Cerebellar cortex (tissue), 1 donor: ENCODE measurements around the gene METTL16.
"Not testable (repeated sequence)": the region's sequence is repeated elsewhere in the genome, so short reads cannot be mapped to it uniquely, and the experiment has no call there.

ENCODE experiments used
- DNase-seq: peaks from one replicate; pipeline ENCODE4 v3.0.0-alpha.2; 2015; ENCODE audit warnings: low spot score

METTL16 gene

DNA sequence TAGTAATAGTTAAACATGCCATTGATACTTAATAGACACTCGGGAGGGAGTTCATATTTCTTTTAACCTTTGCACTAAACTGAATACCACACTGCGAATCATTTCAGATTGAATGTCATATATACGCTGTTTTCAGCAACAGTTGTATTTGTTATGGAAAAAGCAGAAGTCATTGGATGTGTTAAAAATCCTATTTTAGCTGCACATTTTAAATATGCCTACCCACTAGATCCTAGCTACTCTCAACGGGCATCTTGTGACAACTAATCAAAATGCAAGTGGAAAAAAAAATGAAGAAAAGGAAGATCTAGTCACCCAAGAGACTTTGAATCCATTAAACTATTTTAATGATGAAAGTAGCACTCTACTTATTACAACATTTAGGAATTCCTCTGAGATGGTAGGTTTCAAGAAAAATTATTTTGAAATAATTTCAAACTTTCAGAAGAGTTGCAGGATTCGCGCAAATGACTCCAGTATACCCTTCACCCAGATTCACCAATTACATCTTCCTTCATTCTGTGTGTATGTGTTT, 59.4 kb downstream of the METTL16 start:
- DNase-seq, result no peak

GRCh38 chr17:2450016-2450650, 61.6 kb downstream of the METTL16 start:
- DNase-seq, result peak; percentile 71

DNA sequence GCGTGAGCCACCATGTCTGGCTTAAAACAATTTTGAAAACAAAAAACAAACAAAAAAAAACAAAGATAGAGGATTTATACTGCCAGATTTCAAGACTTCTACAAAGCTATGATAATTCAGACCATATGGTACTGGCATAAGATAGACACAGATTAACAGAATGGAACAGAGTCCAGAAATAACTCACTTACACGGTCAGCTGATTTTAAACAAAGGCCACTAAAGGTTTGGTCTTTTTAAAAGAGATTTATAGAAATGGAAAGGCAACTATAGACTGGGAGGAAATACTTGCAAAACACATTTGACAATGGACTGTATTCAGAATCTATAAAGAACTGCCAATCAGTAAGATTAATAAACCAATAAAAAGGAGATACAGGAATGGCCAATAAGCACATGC, 62.2 kb downstream of the METTL16 start:
- peak; percentile 85 for DNase-seq

GRCh38 chr17:2447479-2447878, 64.2 kb downstream of the METTL16 start:
- DNase-seq, result not testable (repeated sequence)

- DNase-seq, result no peak
These were observed 66.0 kb downstream of the METTL16 start for GRCh38 chr17:2445638-2446037.

DNA sequence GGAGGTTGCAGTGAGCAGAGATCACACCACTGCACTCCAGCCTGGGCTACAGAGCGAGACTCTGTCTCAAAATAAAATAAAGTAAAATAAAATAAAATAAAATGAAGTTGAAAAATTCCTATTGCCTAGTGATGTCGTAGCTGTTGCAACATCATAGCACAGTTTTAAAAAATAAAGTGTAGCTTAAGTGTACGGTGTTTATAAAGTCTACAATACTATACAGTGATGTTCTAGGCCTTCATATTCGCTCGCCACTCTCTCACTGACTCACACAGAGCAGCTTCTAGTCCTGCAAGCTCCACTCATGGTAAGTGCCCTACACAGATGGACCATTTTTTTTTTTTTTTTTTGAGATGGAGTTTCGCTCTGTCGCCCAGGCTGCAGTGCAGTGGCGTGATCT, 67.3 kb downstream of the METTL16 start:
- no peak for DNase-seq

DNA sequence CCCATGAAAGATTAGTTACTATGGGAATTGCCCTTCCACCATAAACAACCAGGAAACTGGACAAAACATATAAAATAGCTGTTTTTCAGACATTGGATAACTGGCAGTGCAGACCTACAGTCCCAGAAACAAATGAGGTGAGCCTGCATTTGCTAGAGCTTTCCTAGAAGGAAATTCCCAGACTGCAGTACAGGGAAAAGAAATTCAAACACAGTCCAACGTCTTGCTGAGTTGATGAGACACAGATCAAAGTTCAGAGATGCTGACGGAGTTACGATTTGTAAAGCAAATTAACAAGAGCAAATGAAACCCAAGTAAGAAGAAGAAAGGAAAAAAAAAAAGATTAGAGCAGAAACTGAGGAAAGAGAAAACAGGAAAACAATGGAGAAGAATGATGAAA, 69.5 kb downstream of the METTL16 start:
- DNase-seq, result no peak

GRCh38 chr17:2440930-2441329, 70.8 kb downstream of the METTL16 start:
- no peak for DNase-seq

DNA sequence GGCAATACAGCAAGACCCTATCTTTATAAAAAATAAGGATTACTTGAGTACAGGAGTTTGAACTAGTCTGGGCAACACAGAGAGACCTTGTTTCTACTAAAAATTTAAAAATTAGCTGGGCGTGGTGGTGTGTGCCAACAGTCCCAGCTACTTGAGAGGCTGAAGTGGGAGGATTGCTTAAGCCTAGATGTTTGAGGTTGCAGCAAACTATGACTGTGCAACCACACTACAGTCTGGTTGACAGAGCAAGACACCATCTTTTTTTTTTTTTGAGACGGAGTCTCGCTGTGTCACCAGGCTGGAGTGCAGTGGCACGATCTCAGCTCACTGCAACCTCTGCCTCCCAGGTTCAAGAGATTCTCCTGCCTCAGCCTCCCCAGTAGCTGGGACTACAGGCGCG, 71.7 kb downstream of the METTL16 start:
- not testable (repeated sequence) for DNase-seq

DNA sequence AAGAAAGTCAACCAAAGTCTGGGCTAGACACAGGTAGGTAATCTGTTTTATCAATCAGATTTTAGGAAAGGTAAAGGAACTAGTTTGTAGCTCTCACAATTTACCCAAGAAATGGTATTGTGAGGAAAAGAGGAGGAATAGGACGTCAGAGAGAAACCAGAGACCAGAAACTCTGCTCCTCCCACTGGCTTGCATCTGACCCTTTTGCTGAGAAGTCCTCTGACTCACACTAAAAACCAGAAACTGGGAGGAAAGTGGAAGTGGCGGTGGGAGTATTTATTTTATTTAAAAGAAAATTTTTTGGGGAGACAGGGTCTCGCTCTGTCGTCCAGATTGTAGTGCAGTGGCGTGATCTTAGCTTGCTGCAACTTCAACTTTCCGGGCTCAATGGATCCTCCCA, 72.9 kb downstream of the METTL16 start:
- no peak for DNase-seq

GRCh38 chr17:2436316-2436905, 75.3 kb downstream of the METTL16 start:
- no peak for DNase-seq

GRCh38 chr17:2435862-2436261, 75.8 kb downstream of the METTL16 start:
- no peak for DNase-seq

- DNase-seq, result peak; percentile 67
These were observed 76.4 kb downstream of the METTL16 start for GRCh38 chr17:2435181-2435741.

- no peak for DNase-seq
These were observed 78.0 kb downstream of the METTL16 start for GRCh38 chr17:2433696-2434095.

DNA sequence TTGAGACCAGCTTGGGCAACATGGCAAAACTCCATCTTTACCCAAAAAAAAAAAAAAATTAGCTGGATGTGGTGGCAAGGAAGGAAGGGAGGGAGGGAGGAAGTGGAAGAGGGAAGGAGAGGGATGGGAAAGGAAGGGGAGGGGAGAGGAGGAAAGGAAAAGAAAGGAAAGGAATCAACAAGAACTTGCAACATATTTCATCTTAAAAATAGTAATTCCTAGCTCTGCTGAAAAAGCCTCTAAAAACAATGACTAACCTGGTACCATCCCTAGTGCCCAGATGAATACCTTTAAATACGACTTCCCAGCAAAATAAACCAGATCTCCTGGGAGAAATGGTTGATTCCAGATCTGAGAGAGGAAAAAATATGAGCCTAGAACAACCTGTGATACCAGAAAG, 83.8 kb downstream of the METTL16 start:
- no peak for DNase-seq

- no peak for DNase-seq
These were observed 84.5 kb downstream of the METTL16 start for GRCh38 chr17:2427215-2427614.

- DNase-seq, result no peak
These were observed 88.4 kb downstream of the METTL16 start for GRCh38 chr17:2423271-2423670.

DNA sequence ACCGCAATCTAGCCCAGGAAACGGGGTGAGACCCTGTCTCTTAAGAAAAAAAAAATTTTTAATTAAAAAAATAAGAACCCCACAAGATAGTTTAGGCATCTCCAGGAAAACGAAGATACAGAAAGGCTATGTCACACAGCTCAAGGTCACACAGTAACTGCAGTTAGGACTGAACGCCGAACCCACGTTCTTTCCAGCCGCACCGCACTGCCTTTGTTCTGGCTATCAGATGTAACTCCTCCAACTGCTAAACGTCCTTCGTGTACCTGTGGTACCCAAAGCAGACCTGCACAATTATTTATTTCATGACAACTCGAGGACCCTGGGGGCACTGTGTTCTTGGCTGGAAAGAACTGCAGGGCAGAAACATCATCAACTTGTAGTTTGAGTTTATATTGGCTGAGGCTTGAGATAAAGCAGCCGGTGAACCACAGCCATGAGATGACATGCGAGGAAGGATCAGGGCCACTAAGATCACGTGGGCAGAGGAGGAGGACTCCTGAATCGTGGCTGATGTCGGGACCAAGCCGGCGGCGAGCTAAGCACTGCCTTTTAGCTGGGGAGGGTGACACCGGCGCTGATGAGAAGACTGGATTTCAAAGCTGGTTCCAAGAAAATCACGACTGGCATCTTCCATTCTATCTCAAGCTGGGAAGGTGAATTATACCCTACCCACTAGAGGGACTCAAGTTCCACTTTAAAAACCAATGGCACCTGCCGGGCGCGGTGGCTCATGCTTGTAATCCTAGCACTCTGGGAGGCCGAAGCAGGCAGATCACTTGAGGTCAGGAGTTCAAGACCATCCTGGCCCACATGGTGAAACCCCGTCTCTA, 90.2 kb downstream of the METTL16 start:
- DNase-seq, result peak; percentile 62

GRCh38 chr17:2420176-2420575, 91.5 kb downstream of the METTL16 start:
- no peak for DNase-seq

DNA sequence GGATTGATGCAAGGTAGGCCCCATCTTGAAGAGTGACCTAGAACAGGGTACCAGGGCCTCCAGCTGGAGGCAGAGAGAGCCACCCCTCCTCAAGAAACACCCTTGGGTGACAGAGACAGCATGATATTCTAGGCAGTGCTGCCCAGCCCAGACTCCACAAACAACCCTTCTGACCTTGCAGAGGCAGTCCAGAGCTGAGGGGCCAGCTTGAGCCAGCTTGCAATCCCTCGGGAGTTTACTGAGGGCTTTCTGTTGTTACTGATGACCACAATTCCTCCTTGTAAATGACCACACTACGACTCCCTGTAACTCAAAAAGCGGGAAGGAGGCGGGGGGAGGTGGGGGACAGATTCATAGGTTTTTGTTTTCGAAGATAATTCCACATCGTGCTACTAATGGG, 92.2 kb downstream of the METTL16 start:
- no peak for DNase-seq

GRCh38 chr17:2418572-2418971, 93.1 kb downstream of the METTL16 start:
- DNase-seq, result peak; percentile 78

- DNase-seq, result peak; percentile 94
These were observed 95.5 kb downstream of the METTL16 start for GRCh38 chr17:2416010-2416734.
